ENCODE measurements around the gene TDP1.
"Not testable (repeated sequence)": the region's sequence is repeated elsewhere in the genome, so short reads cannot be mapped to it uniquely, and the experiment has no call there.

TDP1 gene

DNA sequence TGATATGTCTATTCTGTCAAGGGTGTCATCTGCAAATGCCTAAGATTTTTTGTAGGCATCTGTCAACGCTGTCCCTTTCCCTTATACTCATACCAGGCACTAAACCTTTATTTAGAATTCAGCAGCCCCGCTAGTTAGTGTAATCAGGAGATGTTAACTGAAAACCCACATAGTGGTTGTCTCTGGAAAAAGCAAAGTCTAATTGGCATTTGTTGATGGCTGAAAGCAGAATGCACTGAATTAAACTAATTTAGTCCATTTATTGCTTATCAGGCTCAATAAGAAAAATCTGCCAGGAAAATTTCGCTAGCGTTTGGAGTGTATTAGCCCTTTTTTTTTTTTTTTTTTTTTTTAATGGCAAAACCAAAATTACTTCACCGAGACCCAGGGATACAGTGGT is 34.5 kb downstream of the TDP1 start:
- DNase-seq = no peak
- ATAC-seq = no peak

DNA sequence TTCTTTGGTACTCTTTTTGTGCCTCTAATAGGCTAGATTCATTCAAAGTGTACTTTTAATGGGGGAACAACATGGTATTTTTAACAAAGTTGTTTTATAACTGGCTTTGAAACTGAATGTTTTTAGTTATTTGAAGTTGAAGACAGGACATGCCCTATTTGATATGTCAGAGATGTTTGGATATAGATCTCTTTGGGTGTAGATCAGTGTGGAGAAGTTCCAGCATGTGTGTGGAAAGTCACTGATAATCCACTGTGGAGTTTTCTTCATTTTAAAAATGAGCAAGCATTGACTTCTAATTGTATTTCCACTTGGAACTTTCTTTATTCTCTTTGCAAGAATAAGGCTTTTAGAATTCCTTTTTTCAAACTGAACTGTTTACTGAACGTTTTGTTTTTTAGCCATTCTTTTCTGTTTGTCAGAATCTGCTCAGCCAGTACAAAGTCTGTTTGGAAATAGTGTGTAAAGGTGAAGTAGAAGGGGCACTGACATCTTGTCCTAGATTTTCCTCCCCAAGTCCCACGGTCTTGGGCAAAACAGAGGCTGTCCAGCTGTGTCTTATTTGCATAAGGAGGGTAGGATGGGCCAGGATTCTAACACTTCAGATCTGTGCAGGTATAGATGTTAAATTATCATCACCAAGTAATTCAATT is 35.0 kb downstream of the TDP1 start:
- ATAC-seq = no peak
- DNase-seq = no peak

DNA sequence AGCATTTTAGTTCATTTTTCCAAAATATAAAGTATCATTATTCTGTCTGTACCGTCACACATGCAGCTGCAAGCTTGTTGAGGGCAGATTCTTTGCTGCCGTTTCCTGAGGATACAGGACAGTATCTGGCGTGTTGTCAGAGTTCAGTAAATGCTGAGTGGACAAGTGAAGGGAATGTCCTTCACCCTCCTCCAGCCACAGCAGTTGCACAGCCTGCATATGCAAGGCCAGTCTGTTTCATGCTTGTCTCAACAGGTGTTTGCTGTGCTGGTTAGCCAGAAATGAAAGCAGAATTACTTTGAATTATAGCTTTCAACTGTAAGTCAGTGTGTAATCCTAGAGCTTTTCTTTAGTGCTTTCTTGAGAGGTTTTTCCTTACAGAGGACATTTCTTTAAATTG is 36.5 kb downstream of the TDP1 start:
- DNase-seq = no peak
- no peak for ATAC-seq

DNA sequence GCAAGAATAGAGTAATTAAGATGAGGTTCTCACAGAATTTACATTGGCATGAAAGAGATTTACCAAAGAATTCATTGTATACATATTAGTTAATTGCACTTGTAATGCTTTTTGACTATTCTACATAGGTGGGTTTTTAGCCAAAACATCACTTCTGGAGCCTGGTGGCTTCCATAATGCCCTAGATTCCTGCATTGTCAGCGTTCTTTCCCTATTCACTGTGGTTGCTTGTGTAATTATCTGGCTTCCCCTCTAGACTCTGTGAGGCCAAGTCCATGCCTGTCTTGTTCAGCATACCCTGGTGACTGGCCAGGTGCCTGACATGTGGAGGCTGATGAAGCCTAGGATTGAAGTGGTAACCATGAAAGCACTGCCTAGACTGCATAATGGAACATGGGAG is 41.2 kb downstream of the TDP1 start:
- ATAC-seq (no peak), DNase-seq (no peak)

DNA sequence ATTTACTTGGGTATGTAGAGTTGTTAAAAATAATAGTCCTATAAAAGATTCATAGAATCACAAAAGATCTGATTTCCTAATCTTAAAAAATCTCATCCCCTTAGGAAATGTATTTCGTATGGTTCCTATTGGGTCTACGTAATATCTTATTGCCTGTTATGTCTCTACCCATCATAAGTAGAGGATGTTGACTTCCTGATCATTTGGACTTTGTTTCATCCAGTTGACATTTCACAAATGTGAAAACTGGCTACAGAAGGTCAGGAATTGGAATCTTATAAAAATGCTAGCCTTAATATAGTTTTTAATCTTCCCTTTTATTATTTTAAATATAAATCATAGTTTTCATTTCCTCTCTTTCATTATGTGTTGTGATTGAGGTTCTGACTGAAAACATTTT is 45.2 kb downstream of the TDP1 start:
- ATAC-seq (no peak), DNase-seq (no peak)

DNA sequence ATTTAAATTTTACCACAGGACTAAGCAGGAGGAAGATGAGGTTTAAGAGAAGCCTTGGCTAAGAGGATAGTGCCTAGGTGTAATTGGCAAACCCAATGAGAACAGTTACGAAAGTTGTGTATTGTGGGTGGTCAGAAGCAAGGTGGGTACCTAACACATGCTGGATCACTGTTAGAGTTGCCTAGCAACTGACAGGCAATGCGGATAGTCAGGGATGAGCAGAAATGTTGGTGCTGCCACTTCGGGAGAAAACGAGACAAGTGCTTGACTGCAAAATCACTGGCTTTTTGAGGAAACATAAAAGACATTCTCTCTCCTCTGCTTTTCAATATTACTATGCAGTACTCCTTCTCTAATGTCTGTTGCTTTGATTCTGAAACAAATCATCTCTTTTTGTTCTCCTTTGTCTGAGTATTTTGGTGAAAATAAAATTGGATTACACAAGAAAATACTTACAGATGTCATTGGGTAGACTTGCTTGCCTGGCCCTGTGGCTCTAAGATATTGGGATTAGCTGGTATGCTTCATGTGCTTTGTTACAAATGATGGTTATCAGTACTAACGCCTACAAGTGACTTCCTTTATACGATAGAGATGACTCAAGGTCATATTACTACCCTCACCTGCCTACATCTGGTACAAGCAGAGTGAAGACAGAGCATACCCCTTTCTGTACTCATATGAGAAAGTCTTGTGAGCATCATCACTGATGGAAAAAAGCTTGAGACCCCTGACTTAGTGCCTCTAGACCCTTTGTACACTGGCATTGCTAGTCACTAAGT is 48.0 kb downstream of the TDP1 start:
- ATAC-seq (peak; percentile 46), DNase-seq (no peak)

DNA sequence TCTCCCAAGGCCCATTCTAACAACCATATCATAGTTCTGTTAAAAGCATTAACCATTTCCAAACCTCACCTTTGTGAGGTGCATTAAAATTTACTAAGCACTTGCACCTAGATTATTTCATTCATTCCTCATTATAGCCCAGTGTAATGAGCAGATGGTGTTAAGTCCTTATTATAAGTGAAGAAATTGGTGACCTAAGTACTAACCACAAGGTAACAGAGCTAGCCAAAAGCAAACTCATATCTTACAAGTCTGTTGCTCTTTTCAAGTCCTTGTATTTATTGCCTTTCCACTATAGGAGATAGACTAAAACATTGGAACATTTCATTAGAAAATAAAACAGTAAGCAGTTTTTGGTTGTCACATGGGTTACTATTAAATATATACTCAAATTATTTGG is 49.7 kb downstream of the TDP1 start:
- DNase-seq (no peak), ATAC-seq (no peak)

DNA sequence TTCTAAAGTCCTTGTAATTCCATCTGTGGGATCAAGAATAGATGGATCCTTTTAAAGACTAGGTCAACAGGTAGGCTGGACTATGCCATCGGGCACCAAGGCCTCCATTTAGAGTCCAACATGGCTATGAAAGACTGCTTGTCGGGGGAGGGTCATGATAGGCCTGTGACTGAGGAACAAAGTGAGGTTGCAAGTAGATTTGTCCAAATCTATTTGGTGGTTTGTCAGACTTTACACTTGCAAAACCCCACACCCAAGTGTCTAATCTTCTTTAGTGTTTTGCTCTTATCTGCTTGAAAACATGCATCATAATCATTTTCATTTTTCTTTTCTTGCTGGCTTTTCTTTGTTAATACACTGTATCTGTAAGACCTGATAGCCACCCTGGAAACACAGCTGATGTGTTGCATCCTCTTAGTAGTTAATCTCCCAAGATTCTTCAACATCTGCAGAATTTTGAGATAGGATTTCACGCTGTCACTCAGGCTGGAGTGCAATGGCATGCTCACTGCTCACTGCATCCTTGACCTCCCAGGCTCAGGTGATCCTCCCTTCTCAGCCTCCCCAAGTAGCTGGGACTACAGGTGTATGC is 50.3 kb downstream of the TDP1 start:
- DNase-seq = no peak

DNA sequence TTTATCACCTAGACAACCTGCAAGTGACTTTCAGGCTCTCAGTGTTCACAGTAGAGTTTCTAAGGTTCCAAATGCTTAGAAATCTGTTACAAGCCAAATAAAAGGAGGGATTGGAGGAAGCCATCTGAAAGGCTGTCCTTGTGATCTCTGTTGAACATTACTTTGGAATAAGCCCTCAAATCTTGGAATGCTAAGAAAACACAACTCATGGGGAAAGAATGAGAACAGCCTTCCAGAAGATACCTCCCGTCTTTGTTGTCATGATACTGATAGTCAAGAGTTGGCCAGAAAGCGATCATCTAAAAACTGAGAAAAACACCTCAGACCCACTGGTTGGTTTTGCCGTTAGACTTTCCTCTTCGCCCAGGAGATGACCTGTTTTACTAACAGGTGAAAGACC is 61.6 kb downstream of the TDP1 start:
- ATAC-seq = no peak
- no peak for DNase-seq

More for the DNA sequence above, 50.3 kb downstream of the TDP1 start:
- no peak for ATAC-seq

DNA sequence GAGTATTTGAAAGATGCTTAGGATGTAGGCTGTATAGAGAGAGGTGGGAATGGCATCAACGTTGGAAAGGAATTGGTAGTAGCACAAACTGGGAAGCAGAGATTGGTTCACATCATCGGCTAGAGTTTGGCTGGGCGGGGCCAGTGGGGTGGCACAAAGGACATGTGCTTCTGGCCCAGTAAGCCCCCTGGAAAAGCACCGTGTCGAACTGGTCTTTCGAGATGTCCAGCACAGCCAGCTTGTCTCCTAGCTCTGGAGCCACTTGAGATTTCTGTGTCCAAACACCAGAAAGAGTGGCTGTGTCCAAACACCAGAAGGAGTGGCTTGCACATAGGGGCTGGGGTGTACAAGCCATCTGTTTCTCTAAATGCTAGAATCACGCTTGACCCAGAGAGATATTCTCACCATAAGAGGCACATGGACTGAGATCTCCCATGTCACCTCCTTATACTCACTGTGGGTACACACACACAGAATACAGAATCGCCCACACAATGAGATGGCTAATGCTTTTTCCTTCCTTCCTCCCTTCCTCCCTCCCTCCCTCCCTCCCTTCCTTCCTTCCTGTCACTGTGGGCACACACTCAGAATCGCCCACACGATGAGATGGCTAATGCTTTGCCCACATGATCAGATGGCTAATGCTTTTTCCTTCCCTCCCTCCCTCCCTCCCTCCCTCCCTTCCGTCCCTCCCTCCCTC is 64.2 kb downstream of the TDP1 start:
- DNase-seq (no peak), ATAC-seq (no peak)

DNA sequence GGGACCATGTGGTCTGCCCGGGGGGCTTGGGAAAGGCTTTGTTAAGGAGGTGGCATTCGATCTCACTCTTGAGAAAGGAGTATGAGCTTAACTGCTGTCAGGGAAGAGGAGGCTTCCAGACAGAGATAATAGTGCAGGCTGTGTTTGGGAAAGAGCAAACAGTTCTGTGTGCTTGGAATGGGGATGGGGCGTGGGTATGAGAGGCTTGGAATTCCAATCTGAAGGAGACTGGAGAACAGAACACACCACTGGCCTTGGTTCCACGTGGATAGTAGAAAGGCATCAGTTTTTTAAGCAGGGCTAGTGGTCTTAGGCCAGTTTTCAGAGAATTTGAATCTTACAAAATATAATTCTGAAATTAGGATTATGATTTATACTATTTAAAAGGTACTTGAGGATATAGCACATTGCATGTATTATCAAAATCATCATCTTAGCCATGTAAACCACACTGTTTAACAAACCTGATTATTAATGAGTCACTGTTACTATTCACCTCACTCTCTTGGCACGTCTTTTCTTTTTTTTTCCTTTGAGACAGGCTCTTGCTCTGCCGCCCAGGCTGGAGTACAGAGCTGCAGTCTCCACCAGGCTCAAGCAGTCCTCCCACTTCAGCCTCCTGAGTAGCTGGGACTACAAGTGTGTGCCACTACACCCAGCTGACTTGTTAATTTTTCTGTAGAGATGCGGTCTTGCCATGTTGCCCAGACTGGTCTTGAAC is 67.6 kb downstream of the TDP1 start:
- ATAC-seq = no peak
- DNase-seq = no peak

DNA sequence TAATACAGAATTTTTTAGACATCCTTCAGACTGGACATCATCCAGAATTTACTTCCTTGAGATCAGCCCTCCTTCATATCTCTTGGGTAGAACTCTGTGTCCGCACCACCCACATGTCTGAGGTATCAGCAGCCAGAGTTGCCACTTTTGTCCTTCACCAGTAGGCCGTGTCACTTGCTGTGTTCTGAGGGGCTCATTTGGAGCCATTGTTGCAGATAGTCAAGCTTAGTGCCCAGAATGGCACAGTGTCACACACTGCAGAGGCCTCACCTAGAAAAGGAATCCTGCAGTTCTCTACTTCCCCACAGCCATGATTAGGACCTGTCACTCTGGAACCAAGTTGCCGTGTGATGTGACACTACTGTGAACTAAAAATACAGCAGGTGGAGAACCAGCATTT is 69.2 kb downstream of the TDP1 start:
- ATAC-seq (no peak), DNase-seq (no peak)

DNA sequence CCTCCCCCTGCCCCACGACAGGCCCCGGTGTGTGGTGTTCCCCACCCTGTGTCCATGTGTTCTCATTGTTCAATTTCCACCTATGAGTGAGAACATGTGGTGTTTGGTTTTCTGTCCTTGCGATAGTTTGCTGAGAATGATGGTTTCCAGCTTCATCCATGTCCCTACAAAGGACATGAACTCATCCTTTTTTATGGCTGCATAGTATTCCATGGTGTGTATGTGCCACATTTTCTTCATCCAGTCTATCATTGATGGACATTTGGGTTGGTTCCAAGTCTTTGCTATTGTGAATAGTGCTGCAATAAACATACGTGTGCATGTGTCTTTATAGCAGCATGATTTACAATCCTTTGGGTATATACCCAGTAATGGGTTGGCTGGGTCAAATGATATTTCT is 70.9 kb downstream of the TDP1 start:
- ATAC-seq, DNase-seq: not testable (repeated sequence)

DNA sequence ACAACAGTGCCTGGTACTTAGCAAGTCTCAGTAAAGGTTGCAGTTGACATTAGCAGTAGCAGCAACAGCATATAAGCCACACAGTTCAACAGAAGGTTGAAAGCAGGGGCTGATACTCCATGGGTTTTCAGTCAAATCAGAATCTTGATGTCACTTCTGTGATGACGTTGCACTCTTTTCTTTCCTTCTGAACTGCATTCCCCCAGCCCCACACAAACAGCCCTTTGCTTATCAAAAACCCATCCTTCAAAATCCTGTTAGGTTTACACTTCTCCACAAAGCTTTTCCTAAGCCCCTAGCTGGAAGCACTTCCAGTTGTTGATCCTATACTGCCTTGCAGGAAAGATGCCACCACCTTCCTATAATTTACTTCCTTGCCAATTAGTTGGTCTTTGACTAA is 72.1 kb downstream of the TDP1 start:
- ATAC-seq (no peak), DNase-seq (no peak)

DNA sequence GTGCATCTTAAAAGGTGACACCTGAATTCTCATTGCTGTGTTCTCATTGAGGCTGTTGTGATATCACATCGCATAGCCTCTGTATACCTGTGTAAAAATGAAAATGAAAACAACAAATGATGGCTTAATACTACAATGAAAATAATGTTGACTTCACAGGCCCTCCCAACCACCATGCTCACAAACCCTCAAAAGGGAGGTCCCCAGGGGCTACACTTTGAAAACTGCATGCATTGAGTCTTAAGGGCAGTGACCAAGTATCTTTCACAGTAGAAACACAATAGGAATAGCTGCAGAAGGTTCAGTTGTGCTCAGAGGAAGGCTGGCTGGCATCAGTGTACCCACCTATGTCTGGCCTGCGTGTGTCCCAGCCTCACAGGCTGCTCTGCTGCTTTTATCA is 78.4 kb downstream of the TDP1 start:
- ATAC-seq = no peak
- DNase-seq = no peak

DNA sequence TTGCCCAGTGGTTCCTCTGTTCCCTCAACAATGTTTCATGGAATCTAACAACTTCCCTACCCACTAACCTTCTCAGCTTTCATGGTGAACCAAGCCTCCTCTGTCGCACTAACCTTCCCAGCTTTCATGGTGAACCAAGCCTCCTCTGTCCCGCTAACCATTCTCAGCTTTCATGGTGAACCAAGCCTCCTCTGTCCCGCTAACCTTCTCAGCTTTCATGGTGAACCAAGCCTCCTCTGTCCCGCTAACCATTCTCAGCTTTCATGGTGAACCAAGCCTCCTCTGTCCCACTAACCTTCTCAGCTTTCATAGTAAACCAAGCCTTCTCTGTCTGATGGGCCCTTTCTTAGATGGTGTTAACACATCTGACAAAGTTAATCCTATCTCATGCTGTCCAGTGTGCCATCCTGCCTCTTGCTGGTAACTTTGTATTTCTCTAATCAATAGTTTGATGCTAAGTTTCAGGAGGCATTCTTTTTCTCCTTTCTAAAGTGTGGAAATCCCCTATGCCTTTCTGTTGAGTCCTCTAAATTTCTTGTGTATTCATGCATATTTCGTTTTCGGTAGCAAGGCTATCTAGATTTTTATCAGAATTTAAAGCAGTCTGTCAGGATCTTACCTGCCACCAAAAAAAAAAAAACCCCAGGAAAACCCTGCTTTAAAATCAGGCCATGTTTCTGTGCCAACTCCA is 79.3 kb downstream of the TDP1 start:
- ATAC-seq = no peak
- DNase-seq = no peak

DNA sequence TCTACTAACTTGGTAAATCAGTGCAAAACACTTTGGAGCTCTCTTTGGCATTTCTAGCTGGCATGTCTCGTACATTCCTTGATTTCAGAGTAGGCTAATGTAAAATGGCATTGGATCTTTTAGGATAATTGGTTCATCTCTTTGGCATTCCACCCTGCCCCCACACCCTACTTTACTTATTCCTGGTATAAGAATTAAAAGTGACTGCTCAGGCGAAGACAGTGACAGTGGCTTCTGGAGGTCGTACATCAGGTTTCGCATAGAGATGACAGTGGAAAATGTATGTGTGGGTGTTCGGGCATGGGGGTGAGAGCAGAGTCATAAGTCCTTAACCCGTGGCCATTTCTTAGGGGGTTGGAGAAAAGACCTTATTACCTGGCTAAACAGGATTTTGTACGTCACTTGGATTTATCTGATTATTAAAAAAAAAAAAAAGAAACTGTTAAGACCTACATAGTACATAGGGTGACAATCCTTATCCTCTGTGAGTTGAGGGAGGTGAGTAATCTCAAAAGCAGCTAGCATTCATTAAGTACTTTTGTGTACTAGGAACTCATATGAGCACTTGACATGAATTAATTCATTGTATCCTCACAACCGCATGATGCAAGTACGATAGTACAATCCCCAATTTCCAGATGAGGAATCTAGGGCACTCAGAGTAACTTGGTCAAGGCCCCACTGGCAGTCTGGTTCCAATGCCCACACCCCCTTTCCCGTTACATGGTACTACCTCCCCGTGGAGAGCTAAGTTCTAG is 83.7 kb downstream of the TDP1 start:
- no peak for DNase-seq

DNA sequence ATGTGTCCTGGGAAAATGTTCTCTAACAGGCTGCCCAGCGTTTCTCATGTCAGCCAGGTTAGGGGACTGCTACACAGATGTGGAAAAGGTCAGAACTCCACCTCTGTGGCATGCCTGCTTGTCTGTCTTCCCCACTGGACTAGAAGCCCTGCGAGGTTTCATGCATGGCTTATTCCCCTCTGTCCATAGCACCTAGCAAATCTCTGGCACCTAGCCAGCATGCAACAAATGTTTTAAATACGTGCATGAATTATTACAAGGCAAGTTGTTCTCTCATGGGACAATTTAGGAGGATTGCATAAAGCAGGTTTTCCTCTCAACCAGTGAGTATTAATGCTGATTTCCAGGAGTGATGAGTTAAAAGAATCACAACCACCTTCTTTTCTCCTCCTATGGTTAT is 84.7 kb downstream of the TDP1 start:
- no peak for ATAC-seq
- DNase-seq = no peak

More for the DNA sequence above, 83.7 kb downstream of the TDP1 start:
- no peak for ATAC-seq

DNA sequence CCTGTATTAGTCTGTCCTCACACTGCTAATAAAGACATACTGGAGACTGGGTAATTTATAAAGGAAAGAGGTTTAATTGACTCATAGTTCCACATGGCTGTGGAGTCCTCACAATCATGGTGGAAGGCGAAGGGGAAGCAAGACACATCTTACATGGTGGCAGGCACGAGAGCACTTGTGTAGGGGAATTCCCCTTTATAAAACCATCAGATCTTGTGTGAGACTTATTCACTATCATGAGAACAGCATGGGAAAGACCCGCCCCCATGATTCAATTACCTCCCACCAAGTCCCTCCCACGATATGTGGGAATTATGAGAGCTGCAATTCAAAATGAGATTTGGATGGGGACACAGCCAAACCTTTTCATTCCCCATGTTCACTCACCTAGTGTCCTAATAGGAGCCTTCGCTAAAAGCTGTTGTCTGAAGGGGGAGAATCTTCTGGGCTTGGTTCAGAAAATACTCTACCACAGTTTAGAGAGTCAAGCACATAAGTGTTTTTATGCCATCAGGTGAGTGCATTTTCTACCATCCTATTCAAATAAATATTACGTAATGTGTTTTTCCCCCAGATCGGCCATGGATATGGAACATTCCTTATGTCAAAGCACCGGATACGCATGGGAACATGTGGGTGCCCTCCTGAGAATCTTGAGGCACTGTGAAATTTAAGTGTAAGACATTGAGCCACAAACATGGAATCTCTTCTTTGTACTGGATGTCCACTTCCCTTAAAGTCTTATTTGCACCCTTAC is 86.9 kb downstream of the TDP1 start:
- no peak for DNase-seq
- ATAC-seq = no peak

DNA sequence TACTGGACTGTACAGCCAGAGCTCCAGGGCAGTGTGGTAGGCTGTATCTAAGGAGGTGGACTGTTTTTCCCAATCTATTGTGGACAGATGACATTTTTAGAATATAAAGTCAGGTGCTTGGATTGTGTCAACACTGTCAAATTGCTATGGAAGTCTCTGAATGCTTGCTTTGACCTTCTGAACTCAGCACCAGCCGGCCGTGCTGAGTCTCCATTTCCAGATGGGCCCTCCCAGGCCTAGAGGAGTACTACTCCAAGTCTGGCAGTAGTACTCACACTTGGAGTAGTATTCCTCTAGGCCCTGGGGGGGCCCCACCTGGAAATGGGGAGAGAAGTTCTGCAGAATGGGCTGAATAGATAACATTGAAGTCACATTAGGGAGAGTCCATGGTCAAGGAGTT is 89.9 kb downstream of the TDP1 start:
- no peak for DNase-seq
- ATAC-seq = no peak

All from stimulated activated naive CD8-positive, alpha-beta T cell treated with anti-CD3 and anti-CD28 coated beads, Interleukin-15, Interleukin-2, amounts not matched to agents 100 U/mL and 50 U/mL, for 24 hours (primary cell).